Spinal cord (tissue), 10 donors: Measurements from ENCODE around the gene ACOXL. TPM values are rescaled to one million over a fixed set of nuclear protein-coding genes. Genes with fewer than 3 reads are reported as not detected.

Experiments
- DNase-seq, 6 donors: peaks; one replicate each; pipeline versions ENCODE4 v3.0.0 to v3.0.0-alpha.2; 2013 to 2015; ENCODE audit warnings: low spot score in 6 of 6, low read depth in 4 of 6
- H3K27ac ChIP-seq: one replicate; pipeline ENCODE4 v1.5.1; 2013; ENCODE audit warnings: low read depth, low read length, control low read depth
- H3K27me3 ChIP-seq: one replicate; pipeline ENCODE4 v1.6.1; 2013; ENCODE audit warnings: low read length; ENCODE audit not compliant: control insufficient read depth, insufficient read depth
- H3K36me3 ChIP-seq: one replicate; pipeline ENCODE4 v1.6.1; 2013; ENCODE audit warnings: low read length; ENCODE audit not compliant: control insufficient read depth, insufficient read depth
- H3K4me1 ChIP-seq: one replicate; pipeline ENCODE4 v1.6.1; 2013; ENCODE audit warnings: low read length; ENCODE audit not compliant: control insufficient read depth, insufficient read depth
- H3K4me3 ChIP-seq: one replicate; pipeline ENCODE4 v1.5.1; 2013; ENCODE audit warnings: low read depth, low read length, control low read depth
- H3K9me3 ChIP-seq: one replicate; pipeline ENCODE4 v1.6.1; 2013; ENCODE audit warnings: low read length; ENCODE audit not compliant: control insufficient read depth, insufficient read depth
- WGBS: methylation state at CpG from one replicate; pipeline ENCODE4 v1.1.5; 2013; ENCODE audit warnings: missing lambda C conversion rate; ENCODE audit not compliant: insufficient coverage; 5-methylcytosine and 5-hydroxymethylcytosine counted together
- polyA plus RNA-seq, 2 donors: library from polyadenylated mRNA; unstranded; fragments of 120-200 nt; gene quantifications; one replicate each; pipeline ENCODE4 v1.2.1, GENCODE V29; 2013; ENCODE audit not compliant: insufficient read length in 2 of 2
- total RNA-seq, 2 donors: library from RNA; depleted of rRNA in 1 of 2; stranded (reverse); fragments of 120-200 nt in 1 of 2; fragments of >200 nt in 1 of 2; gene quantifications; one replicate each; pipeline versions ENCODE4 v1.2.3 to v1.2.4, GENCODE V29; 2013 to 2014
- donor health status: healthy.

Gene ACOXL
- total and polyA plus RNA-seq, 4 donors, result 0.06 to 0.45 (median 0.26) TPM

DNA sequence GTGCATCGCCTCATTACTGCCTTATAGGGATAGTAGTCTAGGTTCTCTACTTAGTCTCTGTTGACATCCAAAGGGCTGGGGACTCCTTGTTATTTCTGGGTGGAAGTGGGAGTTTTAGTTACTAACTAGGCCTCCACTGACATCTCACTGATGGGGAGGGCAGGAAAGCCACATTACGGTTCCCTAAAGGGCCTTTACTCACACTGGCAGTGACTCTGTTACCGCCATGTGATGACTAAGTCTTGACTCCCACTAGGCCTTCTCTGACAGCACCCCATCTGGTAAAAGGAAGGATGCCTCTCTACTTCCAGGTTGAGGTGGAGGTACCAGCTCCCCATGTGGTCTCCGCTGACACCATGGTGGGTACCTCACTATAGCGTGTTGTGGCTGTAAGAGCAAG is 374.3 kb downstream of the ACOXL start:
- 100% methylated on average over 2 of the region's 5 CpGs for WGBS
- no peak overlapping the region for H3K4me3 ChIP-seq
- DNase-seq, result no peak

DNA sequence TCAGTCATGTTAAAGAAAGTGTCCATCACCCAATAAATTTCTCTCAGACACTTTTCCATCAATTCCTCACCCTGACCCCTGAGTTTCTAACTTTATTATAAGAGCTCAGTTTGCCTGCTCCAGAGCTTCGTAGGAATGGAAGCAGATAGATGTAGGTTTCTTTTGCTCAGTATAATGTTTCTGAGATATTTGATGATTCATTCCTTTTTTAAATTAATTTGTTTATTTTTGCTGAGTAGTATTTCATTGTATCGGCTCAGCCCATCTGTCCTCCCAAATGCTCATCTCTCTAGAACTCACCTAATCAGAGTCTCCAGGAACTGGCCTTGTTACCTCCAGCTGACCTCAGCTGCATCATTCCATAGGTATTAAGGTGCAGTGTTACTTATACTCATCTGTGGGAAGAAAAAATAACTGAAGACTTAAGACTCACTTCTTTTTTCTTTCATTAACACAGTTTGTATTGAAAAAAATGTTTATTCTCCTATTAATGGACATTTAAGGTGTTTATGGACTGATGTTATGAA is 376.4 kb downstream of the ACOXL start:
- no peak for DNase-seq

More for the DNA sequence above, 374.3 kb downstream of the ACOXL start:
- Histone ChIP-seq H3K9me3 (no peaks in the 10 kb centered on the region), H3K4me1 (no peaks in the 10 kb centered on the region), H3K27me3 (no peaks in the 10 kb centered on the region), H3K36me3 (no peaks in the 10 kb centered on the region), H3K27ac (no peak overlapping the region)

GRCh38 chr2:111111101-111111755 is 378.9 kb downstream of the ACOXL start:
- Histone ChIP-seq H3K9me3 (no peaks in the 10 kb centered on the region), H3K36me3 (no peaks in the 10 kb centered on the region), H3K4me1 (no peaks in the 10 kb centered on the region), H3K27me3 (peaks cover 5% of the 10 kb centered on the region), H3K4me3 (no peak overlapping the region), H3K27ac (no peak overlapping the region)
- no peak for DNase-seq
- WGBS, result no CpG with 5 or more reads among the region's 4 CpGs

More for the DNA sequence above, 376.4 kb downstream of the ACOXL start:
- Histone ChIP-seq H3K27ac (no peak overlapping the region), H3K4me3 (no peak overlapping the region), H3K4me1 (no peaks in the 10 kb centered on the region), H3K9me3 (no peaks in the 10 kb centered on the region), H3K27me3 (no peaks in the 10 kb centered on the region), H3K36me3 (no peaks in the 10 kb centered on the region)
- WGBS, result no CpG with 5 or more reads among the region's 2 CpGs

DNA sequence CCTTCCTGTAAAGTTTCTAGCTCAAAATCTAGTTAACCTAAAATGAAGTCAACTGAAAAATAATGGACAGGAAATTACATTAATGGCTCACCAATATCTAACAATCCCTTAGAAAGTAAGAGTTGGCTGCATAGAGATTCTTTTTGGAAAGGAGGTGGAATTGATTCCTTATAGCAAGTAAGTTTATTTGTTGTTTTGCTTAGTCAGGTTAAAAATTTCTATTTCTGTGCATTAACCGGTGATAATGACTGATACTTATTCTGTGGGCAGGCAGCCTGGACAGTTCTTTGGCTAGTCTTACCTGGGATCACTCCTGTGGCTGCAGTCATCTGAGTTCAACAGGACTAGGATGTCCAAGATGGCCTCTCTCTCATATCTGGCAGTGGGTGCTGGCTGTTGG is 381.5 kb downstream of the ACOXL start:
- H3K27me3 ChIP-seq, result peaks cover 31% of the 10 kb centered on the region
- no peak overlapping the region for H3K4me3 ChIP-seq
- peaks cover 22% of the 10 kb centered on the region for H3K4me1 ChIP-seq
- H3K36me3 ChIP-seq, result no peaks in the 10 kb centered on the region
- 100% methylated on average over 1 of the region's 1 CpG for WGBS
- H3K27ac ChIP-seq, result no peak overlapping the region
- DNase-seq, result no peak
- no peaks in the 10 kb centered on the region for H3K9me3 ChIP-seq

DNA sequence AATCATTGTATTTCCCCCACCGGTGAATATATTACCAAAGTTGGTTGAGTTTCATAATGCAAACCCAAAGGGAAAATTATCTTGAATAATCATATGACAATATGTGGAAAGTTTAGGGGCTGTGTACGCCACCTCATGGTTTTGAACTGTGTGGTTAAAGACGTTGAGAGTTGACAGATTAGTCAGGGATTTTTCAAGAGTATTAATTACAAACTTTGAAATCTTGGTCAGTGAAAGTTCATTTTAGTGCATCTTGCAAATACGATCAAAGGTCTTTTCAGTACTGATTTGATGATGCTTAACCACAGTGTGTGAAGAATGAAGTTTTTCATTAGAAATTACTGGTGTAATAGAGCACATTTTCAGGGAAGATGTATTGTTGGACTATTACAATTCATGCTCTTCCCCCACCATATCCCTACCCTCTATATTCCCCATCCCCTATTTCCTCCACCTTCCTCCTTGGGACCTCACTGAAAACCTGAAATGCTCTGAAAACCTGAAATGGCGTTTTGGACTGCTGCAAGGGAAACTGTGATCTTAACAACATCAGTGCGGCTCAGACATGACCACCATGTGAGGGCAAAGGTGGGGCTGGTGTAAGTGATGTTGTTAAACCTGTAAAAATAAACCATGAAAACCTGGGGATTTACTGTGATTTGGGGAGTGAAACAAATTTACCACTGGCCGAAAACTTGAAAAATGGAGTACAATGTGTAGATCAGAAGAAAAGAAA is 383.8 kb downstream of the ACOXL start:
- Histone ChIP-seq H3K27me3 (peaks cover 49% of the 10 kb centered on the region), H3K4me3 (no peak overlapping the region)
- WGBS, result 75% methylated on average over 4 of the region's 7 CpGs

GRCh38 chr2:111116843-111117597 is 384.6 kb downstream of the ACOXL start:
- WGBS, result 7% methylated on average over 22 of the region's 30 CpGs
- H3K27me3 ChIP-seq, result peaks cover 54% of the 10 kb centered on the region
- DNase-seq, result peak in 3 of 6 donors; percentile 67 to 95 (median 89)

More for the DNA sequence above, 383.8 kb downstream of the ACOXL start:
- H3K4me1 ChIP-seq, result peaks cover 41% of the 10 kb centered on the region
- H3K27ac ChIP-seq, result no peak overlapping the region
- H3K9me3 ChIP-seq, result no peaks in the 10 kb centered on the region
- no peak for DNase-seq
- H3K36me3 ChIP-seq, result no peaks in the 10 kb centered on the region

GRCh38 chr2:111117598-111118480 is 385.5 kb downstream of the ACOXL start:
- peak in 3 of 6 donors; percentile 24 to 68 (median 63) for DNase-seq
- H3K27me3 ChIP-seq, result peaks cover 54% of the 10 kb centered on the region

More at GRCh38 chr2:111116843-111117597, 384.6 kb downstream of the ACOXL start:
- Histone ChIP-seq H3K27ac (no peak overlapping the region), H3K9me3 (no peaks in the 10 kb centered on the region), H3K4me1 (peaks cover 49% of the 10 kb centered on the region), H3K36me3 (no peaks in the 10 kb centered on the region), H3K4me3 (peak overlapping the region; percentile 29)

GRCh38 chr2:111118481-111118980 is 386.2 kb downstream of the ACOXL start:
- Histone ChIP-seq H3K27me3 (peaks cover 54% of the 10 kb centered on the region), H3K4me1 (peaks cover 52% of the 10 kb centered on the region), H3K9me3 (no peaks in the 10 kb centered on the region), H3K27ac (no peak overlapping the region), H3K36me3 (no peaks in the 10 kb centered on the region), H3K4me3 (peak overlapping the region; percentile 29)
- WGBS, result 8% methylated on average over 33 of the region's 33 CpGs
- DNase-seq, result peak in 2 of 6 donors; percentile 19 to 34

More at GRCh38 chr2:111117598-111118480, 385.5 kb downstream of the ACOXL start:
- 4% methylated on average over 55 of the region's 64 CpGs for WGBS
- Histone ChIP-seq H3K9me3 (no peaks in the 10 kb centered on the region), H3K36me3 (no peaks in the 10 kb centered on the region), H3K4me3 (peak overlapping the region; percentile 29), H3K27ac (no peak overlapping the region), H3K4me1 (peaks cover 51% of the 10 kb centered on the region)
